CD4-positive, alpha-beta T cell treated with Interferon alpha-2 for 1 hour (primary cell): ENCODE results near the gene AIP.
"Not testable (repeated sequence)": the region's sequence is repeated elsewhere in the genome, so short reads cannot be mapped to it uniquely, and the experiment has no call there.

Experiments
- DNase-seq, 2 donors: peaks; one replicate each; pipeline ENCODE4 v3.0.0-alpha.2; 2020 to 2022

Gene AIP

GRCh38 chr11:67449116-67449844 lies 33.5 kb upstream of the AIP start:
- DNase-seq: no peak

- DNase-seq: no peak
These were observed 31.8 kb upstream of the AIP start for GRCh38 chr11:67450796-67451657.

GRCh38 chr11:67451658-67451976 lies 31.2 kb upstream of the AIP start:
- no peak for DNase-seq

GRCh38 chr11:67452141-67452952 lies 30.5 kb upstream of the AIP start, which contains the start of gene GPR152:
TSS of gene GPR152 (minus strand) at chr11:67452729. CDS start at chr11:67452724, 5 bp downstream.
- no peak for DNase-seq

- DNase-seq: no peak
These were observed 28.8 kb upstream of the AIP start for GRCh38 chr11:67453816-67454732.

GRCh38 chr11:67455054-67455453 lies 27.8 kb upstream of the AIP start, which contains the start of gene CABP4:
TSS of gene CABP4 (plus strand) at chr11:67455354. CDS start at chr11:67455424, 70 bp downstream.
- DNase-seq: no peak

GRCh38 chr11:67456068-67456705 lies 26.6 kb upstream of the AIP start:
- DNase-seq: no peak

GRCh38 chr11:67457453-67457852 lies 25.4 kb upstream of the AIP start:
- DNase-seq: no peak

- DNase-seq: no peak
These were observed 24.6 kb upstream of the AIP start for GRCh38 chr11:67458266-67458665.

- no peak for DNase-seq
These were observed 19.6 kb upstream of the AIP start for GRCh38 chr11:67463186-67463585.

- DNase-seq: peak in 1 of 2 donors; percentile 61
These were observed 19.0 kb upstream of the AIP start for GRCh38 chr11:67463680-67464410.

- peak; percentile 95 to 97 for DNase-seq
These were observed 18.2 kb upstream of the AIP start for GRCh38 chr11:67464411-67465188.

- no peak for DNase-seq
These were observed 17.7 kb upstream of the AIP start for GRCh38 chr11:67465189-67465510.

- not testable (repeated sequence) for DNase-seq
These were observed 17.3 kb upstream of the AIP start for GRCh38 chr11:67465530-67465929.

GRCh38 chr11:67466367-67466766 lies 16.5 kb upstream of the AIP start:
- DNase-seq: no peak

GRCh38 chr11:67466962-67467771 lies 15.7 kb upstream of the AIP start:
- no peak for DNase-seq

- DNase-seq: no peak
These were observed 14.8 kb upstream of the AIP start for GRCh38 chr11:67468056-67468455.

- DNase-seq: no peak
These were observed 14.4 kb upstream of the AIP start for GRCh38 chr11:67468456-67468758.

GRCh38 chr11:67468759-67469507 lies 13.9 kb upstream of the AIP start, which contains the start of gene TMEM134:
TSS of gene TMEM134 (minus strand) at chr11:67469251. CDS start at chr11:67469192, 59 bp downstream.
- peak; percentile 93 to 94 for DNase-seq
